IMR-90 (cell line): ENCODE measurements around the gene ERBB4. TPM values are rescaled to one million over a fixed set of nuclear protein-coding genes. Genes with fewer than 3 reads are reported as not detected.

Experiments
- ATAC-seq: fragments of 200-7000 bp; cut with Tn5 transposase; 2 replicates; pipeline ENCODE4 v1.9.1; 2020; ENCODE audit warnings: low read depth, mild to moderate bottlenecking, moderate library complexity
- BruUV-seq: library from RNA; stranded (reverse); fragments of 400-500 nt; replicated peaks from 2 replicates; lab custom pipeline; 2021; lab: Mats Ljungman, UMichigan
- CTCF ChIA-PET: fragments of 300-600 bp; formaldehyde crosslinking; extraction: SDS; loops from one replicate; lab custom pipeline; 2021; ENCODE audit warnings: antibody characterized with exemption; lab: Yijun Ruan, JAX
- POLR2A ChIA-PET: fragments of 300-600 bp; sonication (Branson Sonifier 250); formaldehyde crosslinking; loops from one replicate; lab custom pipeline; 2022; ENCODE audit warnings: antibody characterized with exemption; ENCODE audit not compliant: unreplicated experiment; lab: Charles Lee
- DNase-seq: peaks from one replicate; pipeline ENCODE4 v3.0.0; 2013
- H2AFZ ChIP-seq: replicated peaks from 2 replicates; pipeline ENCODE3; 2013; ENCODE audit warnings: low read length, mild to moderate bottlenecking; ENCODE audit not compliant: poor library complexity
- H2AK5ac ChIP-seq: 2 replicates; pipeline ENCODE4 v1.6.1; 2013; ENCODE audit warnings: low read depth, low read length, inconsistent platforms
- H2AK9ac ChIP-seq: replicated peaks from 2 replicates; pipeline ENCODE3; 2013; ENCODE audit warnings: mild to moderate bottlenecking, low read depth, low read length, moderate library complexity; ENCODE audit not compliant: poor library complexity
- H2BK120ac ChIP-seq: 2 replicates; pipeline ENCODE4 v1.6.1; 2013; ENCODE audit warnings: low read depth, low read length, inconsistent platforms
- H2BK15ac ChIP-seq: 3 replicates; pipeline ENCODE4 v1.6.1; 2013; ENCODE audit warnings: low read depth, low read length, inconsistent platforms
- H2BK20ac ChIP-seq: 2 replicates; pipeline ENCODE4 v1.6.1; 2013; ENCODE audit warnings: low read depth, mild to moderate bottlenecking, inconsistent platforms, low read length, moderate library complexity
- H2BK5ac ChIP-seq: 2 replicates; pipeline ENCODE4 v1.6.1; 2013; ENCODE audit warnings: mild to moderate bottlenecking, low read depth, low read length, inconsistent platforms; ENCODE audit not compliant: poor library complexity, severe bottlenecking
- H3K14ac ChIP-seq: replicated peaks from 2 replicates; pipeline ENCODE4 v1.6.1; 2013; ENCODE audit warnings: low read depth, low read length, inconsistent platforms
- H3K18ac ChIP-seq: 2 replicates; pipeline ENCODE4 v1.6.1; 2013; ENCODE audit warnings: low read depth, low read length, control low read depth
- H3K23ac ChIP-seq: 2 replicates; pipeline ENCODE4 v1.6.1; 2013; ENCODE audit warnings: low read depth, low read length, inconsistent platforms
- H3K27ac ChIP-seq: 2 replicates; pipeline ENCODE4 v1.5.1; 2013; ENCODE audit warnings: mild to moderate bottlenecking, control low read depth, low read length; ENCODE audit not compliant: insufficient read depth
- H3K27me3 ChIP-seq: 2 replicates; pipeline ENCODE4 v1.6.1; 2013; ENCODE audit warnings: low read length; ENCODE audit not compliant: control insufficient read depth, insufficient read depth
- H3K36me3 ChIP-seq: 2 replicates; pipeline ENCODE4 v1.6.1; 2013; ENCODE audit warnings: low read length, mixed read lengths; ENCODE audit not compliant: control insufficient read depth, insufficient read depth
- H3K4ac ChIP-seq: 2 replicates; pipeline ENCODE4 v1.6.1; 2013; ENCODE audit warnings: low read depth, low read length, inconsistent platforms
- H3K4me1 ChIP-seq: 2 replicates; pipeline ENCODE4 v1.6.1; 2013; ENCODE audit warnings: low read length, mixed read lengths; ENCODE audit not compliant: control insufficient read depth, insufficient read depth
- H3K4me2 ChIP-seq: 2 replicates; pipeline ENCODE4 v1.6.1; 2013; ENCODE audit warnings: low read depth, mild to moderate bottlenecking, control low read depth, low read length, moderate library complexity
- H3K4me3 ChIP-seq: 2 replicates; pipeline ENCODE4 v1.5.1; 2013; ENCODE audit warnings: low read depth, mild to moderate bottlenecking, control low read depth, low read length, moderate library complexity; ENCODE audit not compliant: insufficient read depth
- H3K56ac ChIP-seq: 2 replicates; pipeline ENCODE4 v1.6.1; 2013; ENCODE audit warnings: low read length, inconsistent platforms; ENCODE audit not compliant: insufficient read depth; ENCODE audit errors: extremely low read depth
- H3K79me1 ChIP-seq, 2 experiments: 2 replicates each; pipeline ENCODE4 v1.6.1; 2013; ENCODE audit warnings: low read length in 2 of 2, inconsistent platforms in 1 of 2, low read depth in 1 of 2
- H3K9ac ChIP-seq: 2 replicates; pipeline ENCODE4 v1.6.1; 2013; ENCODE audit warnings: low read depth, low read length, control low read depth
- H3K9me1 ChIP-seq: 2 replicates; pipeline ENCODE4 v1.6.1; 2013; ENCODE audit warnings: low read length, inconsistent platforms; ENCODE audit not compliant: insufficient read depth
- H3K9me3 ChIP-seq: 2 replicates; pipeline ENCODE4 v1.6.1; 2013; ENCODE audit warnings: low read length; ENCODE audit not compliant: control insufficient read depth, insufficient read depth
- H4K20me1 ChIP-seq: 2 replicates; pipeline ENCODE4 v1.6.1; 2013; ENCODE audit warnings: low read length, inconsistent platforms; ENCODE audit not compliant: insufficient read depth
- H4K5ac ChIP-seq: 2 replicates; pipeline ENCODE4 v1.6.1; 2013; ENCODE audit warnings: mild to moderate bottlenecking, low read depth, low read length, control low read depth
- H4K8ac ChIP-seq, 2 experiments: 2 replicates each; pipeline ENCODE4 v1.6.1; 2013; ENCODE audit warnings: low read depth in 2 of 2, low read length in 2 of 2, control low read depth in 1 of 2, inconsistent platforms in 1 of 2
- H4K91ac ChIP-seq: 2 replicates; pipeline ENCODE4 v1.6.1; 2013; ENCODE audit warnings: low read depth, low read length, inconsistent platforms; ENCODE audit not compliant: insufficient read depth
- BHLHE40 ChIP-seq: fragments of 150-350 bp; IDR thresholded peaks from 2 replicates; pipeline ENCODE4 v1.6.1; 2016; ENCODE audit warnings: mild to moderate bottlenecking, low read depth, low read length
- CEBPB ChIP-seq: IDR thresholded peaks from 2 replicates; pipeline ENCODE4 v1.6.1; 2012; ENCODE audit warnings: low read depth, low read length, improper control_type of control experiment
- CHD1 ChIP-seq: IDR thresholded peaks from 2 replicates; pipeline ENCODE4 v1.6.1; 2012; ENCODE audit warnings: low read depth, low read length, improper control_type of control experiment
- FOS ChIP-seq: fragments of 150-350 bp; IDR thresholded peaks from 2 replicates; pipeline ENCODE4 v1.6.1; 2016; ENCODE audit warnings: low read depth, low read length
- MAFK ChIP-seq: IDR thresholded peaks from 2 replicates; pipeline ENCODE4 v1.6.1; 2012; ENCODE audit warnings: low read depth, low read length, improper control_type of control experiment
- MAZ ChIP-seq: IDR thresholded peaks from 2 replicates; pipeline ENCODE4 v1.6.1; 2012; ENCODE audit warnings: low read depth, mild to moderate bottlenecking, low read length, improper control_type of control experiment, moderate library complexity, borderline replicate concordance
- MXI1 ChIP-seq: IDR thresholded peaks from 2 replicates; pipeline ENCODE4 v1.6.1; 2012; ENCODE audit warnings: low read depth, mild to moderate bottlenecking, low read length, moderate library complexity, borderline replicate concordance
- POLR2A ChIP-seq: IDR thresholded peaks from 2 replicates; pipeline ENCODE4 v1.6.1; 2012; ENCODE audit warnings: mild to moderate bottlenecking, low read depth, low read length
- RAD21 ChIP-seq: IDR thresholded peaks from 2 replicates; pipeline ENCODE4 v1.6.1; 2012; ENCODE audit warnings: low read length, improper control_type of control experiment
- RCOR1 ChIP-seq: IDR thresholded peaks from 2 replicates; pipeline ENCODE4 v1.6.1; 2012; ENCODE audit warnings: mild to moderate bottlenecking, low read length, improper control_type of control experiment; ENCODE audit not compliant: insufficient replicate concordance
- WGBS, 2 experiments: methylation state at CpG; one replicate each; pipeline versions ENCODE4 v1.1.5 to v1.1.7; 2013; ENCODE audit warnings: missing lambda C conversion rate in 2 of 2; ENCODE audit not compliant: insufficient read length in 1 of 2; ENCODE audit errors: extremely low coverage in 2 of 2; 5-methylcytosine and 5-hydroxymethylcytosine counted together
- dilution Hi-C: fragments of 300-500 bp; cut with HindIII; formaldehyde crosslinking; loops from one replicate; pipeline ENCODE4 v1.14.3; 2018; ENCODE audit warnings: low sequenced_read_pairs; ENCODE audit not compliant: unreplicated experiment
- in situ Hi-C: fragments of 300-500 bp; cut with MboI; formaldehyde crosslinking; loops from 3 replicates; pipeline ENCODE4 v1.14.3; 2019; ENCODE audit warnings: low sequenced_read_pairs, inconsistent platforms, mixed read lengths
- intact Hi-C: fragments of 100-400 bp; cut with micrococcal nuclease; formaldehyde crosslinking; loops from 2 replicates; pipeline ENCODE4 v1.10.0; 2022
- polyA plus RNA-seq, 3 experiments: library from polyadenylated mRNA; depleted of rRNA; stranded (reverse); fragments of >200 nt; gene quantifications; 2 replicates each; pipeline ENCODE4 v1.2.3, GENCODE V29; 2012; ENCODE audit warnings: low replicate concordance in 1 of 3
- total RNA-seq: library from RNA; depleted of rRNA; stranded (reverse); fragments of >200 nt; gene quantifications from 2 replicates; pipeline ENCODE4 v1.2.3, GENCODE V29; 2012
- TF ChIP-seq, protein P1 (sequence below): fragments of 150-350 bp; IDR thresholded peaks from 2 replicates; pipeline ENCODE4 v1.6.1; 2016; ENCODE audit warnings: low read depth, mild to moderate bottlenecking, low read length, moderate library complexity, borderline replicate concordance
- TF ChIP-seq, protein P2 (sequence below): fragments of 150-350 bp; IDR thresholded peaks from 2 replicates; pipeline ENCODE4 v1.6.1; 2017; ENCODE audit warnings: mild to moderate bottlenecking, antibody characterized with exemption, low read length, low read depth

Gene ERBB4
- total and polyA plus RNA-seq, 2 of the 4 experiments (the other 2 are of a cell fraction) = not detected

- Histone ChIP-seq H4K20me1 (no peaks in the 10 kb centered on the region), H4K5ac (no peak overlapping the region), H2BK20ac (no peak overlapping the region), H2BK120ac (no peak overlapping the region), H4K91ac (no peak overlapping the region), H3K4me1 (no peaks in the 10 kb centered on the region), H2AK9ac (no peak overlapping the region), H3K4me3 (no peak overlapping the region), H3K9me3 (no peaks in the 10 kb centered on the region), H3K4me2 (no peak overlapping the region), H3K4ac (no peak overlapping the region), H3K79me1 (no peaks in the 10 kb centered on the region), H2AK5ac (no peak overlapping the region), H3K18ac (no peak overlapping the region), H2AFZ (no peak overlapping the region), H3K27ac (no peak overlapping the region), H3K23ac (no peak overlapping the region), H4K8ac (no peak overlapping the region), H3K56ac (no peak overlapping the region), H3K9me1 (no peaks in the 10 kb centered on the region), H3K36me3 (no peaks in the 10 kb centered on the region), H2BK15ac (no peak overlapping the region), H3K9ac (no peak overlapping the region), H3K14ac (no peak overlapping the region), H3K27me3 (no peaks in the 10 kb centered on the region), H2BK5ac (no peak overlapping the region)
- dilution Hi-C loops (no loop called here), in situ Hi-C loops (no loop called here), intact Hi-C loops (no loop called here)
- WGBS, 2 experiments = no CpG with 5 or more reads among the region's 1 CpG
- ChIA-PET POLR2A (no interaction called here), CTCF (interaction anchor here (0.8 kb wide), 1 partner anchor 13 kb away, joined by 3 read pairs; no protein-coding TSS in a partner anchor)
- no TSS peak for BruUV-seq
- no peak for ATAC-seq
- TF ChIP-seq RCOR1 (no peak), BHLHE40 (no peak), CEBPB (no peak), CHD1 (no peak), RAD21 (no peak), MXI1 (no peak), MAFK (no peak), POLR2A (no peak), MAZ (no peak), FOS (no peak)
- TF ChIP-seq, protein P1, sequence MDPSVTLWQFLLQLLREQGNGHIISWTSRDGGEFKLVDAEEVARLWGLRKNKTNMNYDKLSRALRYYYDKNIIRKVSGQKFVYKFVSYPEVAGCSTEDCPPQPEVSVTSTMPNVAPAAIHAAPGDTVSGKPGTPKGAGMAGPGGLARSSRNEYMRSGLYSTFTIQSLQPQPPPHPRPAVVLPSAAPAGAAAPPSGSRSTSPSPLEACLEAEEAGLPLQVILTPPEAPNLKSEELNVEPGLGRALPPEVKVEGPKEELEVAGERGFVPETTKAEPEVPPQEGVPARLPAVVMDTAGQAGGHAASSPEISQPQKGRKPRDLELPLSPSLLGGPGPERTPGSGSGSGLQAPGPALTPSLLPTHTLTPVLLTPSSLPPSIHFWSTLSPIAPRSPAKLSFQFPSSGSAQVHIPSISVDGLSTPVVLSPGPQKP = no peak
- TF ChIP-seq, protein P2, sequence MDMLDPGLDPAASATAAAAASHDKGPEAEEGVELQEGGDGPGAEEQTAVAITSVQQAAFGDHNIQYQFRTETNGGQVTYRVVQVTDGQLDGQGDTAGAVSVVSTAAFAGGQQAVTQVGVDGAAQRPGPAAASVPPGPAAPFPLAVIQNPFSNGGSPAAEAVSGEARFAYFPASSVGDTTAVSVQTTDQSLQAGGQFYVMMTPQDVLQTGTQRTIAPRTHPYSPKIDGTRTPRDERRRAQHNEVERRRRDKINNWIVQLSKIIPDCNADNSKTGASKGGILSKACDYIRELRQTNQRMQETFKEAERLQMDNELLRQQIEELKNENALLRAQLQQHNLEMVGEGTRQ = no peak
- DNase-seq = no peak
Observed at GRCh38 chr2:212001325-212001724, 537.3 kb downstream of the ERBB4 start.
